ENCODE results near the gene ANAPC10. TPM values are rescaled to one million over a fixed set of nuclear protein-coding genes. Genes with fewer than 3 reads are reported as not detected.

The ANAPC10 gene
- total and polyA plus RNA-seq, 2 experiments from 2014 or later: 20.1 to 26.9 TPM

GRCh38 chr4:145071560-145071959, 26.4 kb downstream of the ANAPC10 start:
- Histone ChIP-seq H3K4me1 (ENCODE audit: low read depth) (no peaks in the 10 kb centered on the region), H3K4me3 (no peak overlapping the region), H3K36me3 (no peaks in the 10 kb centered on the region), H3K9me3 (ENCODE audit: low read depth) (no peaks in the 10 kb centered on the region), H3K27me3 (no peaks in the 10 kb centered on the region), H3K27ac (no peak overlapping the region)
- TF ChIP-seq CTCF (IDR thresholded peaks at IDR 0.05; ENCODE audit: low read depth, low read length): no peak
- no peak for DNase-seq (ENCODE audit: low read depth in 1 of 2, low spot score in 1 of 2)

GRCh38 chr4:145069361-145069760, 28.6 kb downstream of the ANAPC10 start:
- Histone ChIP-seq H3K36me3 (no peaks in the 10 kb centered on the region), H3K4me3 (no peak overlapping the region), H3K27ac (no peak overlapping the region), H3K9me3 (ENCODE audit: low read depth) (no peaks in the 10 kb centered on the region), H3K4me1 (ENCODE audit: low read depth) (peaks cover 7% of the 10 kb centered on the region), H3K27me3 (no peaks in the 10 kb centered on the region)
- peak in 1 of 2 donors; percentile 18 for DNase-seq (ENCODE audit: low read depth in 1 of 2, low spot score in 1 of 2)
- TF ChIP-seq CTCF (IDR thresholded peaks at IDR 0.05; ENCODE audit: low read depth, low read length): no peak

GRCh38 chr4:145066063-145066501, 31.9 kb downstream of the ANAPC10 start:
- TF ChIP-seq CTCF (IDR thresholded peaks at IDR 0.05; ENCODE audit: low read depth, low read length): no peak
- peak in 1 of 2 donors; percentile 11 for DNase-seq (ENCODE audit: low read depth in 1 of 2, low spot score in 1 of 2)
- Histone ChIP-seq H3K27ac (peak overlapping the region; percentile 18), H3K4me1 (ENCODE audit: low read depth) (peaks cover 7% of the 10 kb centered on the region), H3K4me3 (no peak overlapping the region), H3K27me3 (no peaks in the 10 kb centered on the region), H3K36me3 (no peaks in the 10 kb centered on the region), H3K9me3 (ENCODE audit: low read depth) (no peaks in the 10 kb centered on the region)

- no peak overlapping the region for H3K4me3 ChIP-seq
- H3K27ac ChIP-seq: no peak overlapping the region
- no peaks in the 10 kb centered on the region for H3K36me3 ChIP-seq
- peaks cover 11% of the 10 kb centered on the region for H3K4me1 ChIP-seq (ENCODE audit: low read depth)
- H3K9me3 ChIP-seq (ENCODE audit: low read depth): no peaks in the 10 kb centered on the region
- DNase-seq (ENCODE audit: low read depth in 1 of 2, low spot score in 1 of 2): peak; percentile 58 to 79
- no peaks in the 10 kb centered on the region for H3K27me3 ChIP-seq
- peak; percentile 23 for TF ChIP-seq CTCF (IDR thresholded peaks at IDR 0.05; ENCODE audit: low read depth, low read length)
Observed at GRCh38 chr4:145061318-145061920, 36.6 kb downstream of the ANAPC10 start.

GRCh38 chr4:145058256-145058655, 39.7 kb downstream of the ANAPC10 start:
- Histone ChIP-seq H3K27me3 (no peaks in the 10 kb centered on the region), H3K27ac (no peak overlapping the region), H3K36me3 (no peaks in the 10 kb centered on the region)

More at GRCh38 chr4:145058256-145058655, 39.7 kb downstream of the ANAPC10 start:
- H3K4me1 ChIP-seq (ENCODE audit: low read depth): peaks cover 4% of the 10 kb centered on the region
- DNase-seq (ENCODE audit: low read depth in 1 of 2, low spot score in 1 of 2): no peak
- no peaks in the 10 kb centered on the region for H3K9me3 ChIP-seq (ENCODE audit: low read depth)
- H3K4me3 ChIP-seq: no peak overlapping the region
- no peak for TF ChIP-seq CTCF (IDR thresholded peaks at IDR 0.05; ENCODE audit: low read depth, low read length)

All from cardiac muscle cell (in vitro differentiated cells and primary cell).